ENCODE measurements around the gene ARHGEF37.

ARHGEF37 gene

GRCh38 chr5:149679876-149680809 lies 98.8 kb downstream of the ARHGEF37 start:
- DNase-seq: no peak

DNA sequence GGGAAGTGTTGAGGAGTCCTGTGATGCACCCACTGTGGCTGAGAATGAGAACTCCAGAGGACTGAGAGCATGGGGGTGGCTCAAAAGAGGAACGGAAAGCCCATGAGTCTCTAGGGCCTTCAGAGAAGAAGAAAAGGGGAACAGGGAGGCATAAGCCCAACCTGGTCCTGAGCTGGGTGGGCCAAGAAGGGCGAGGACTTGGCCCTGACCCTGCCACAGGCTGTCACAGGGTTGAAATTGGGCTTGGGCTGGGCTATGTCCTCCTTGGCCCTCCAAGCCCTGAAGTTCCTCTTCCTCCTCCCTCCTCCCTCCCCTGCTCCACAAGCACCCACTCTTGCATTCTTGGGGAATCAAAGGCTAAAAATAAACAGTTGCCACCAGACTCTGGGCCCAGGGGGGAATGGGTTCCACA lies 99.5 kb downstream of the ARHGEF37 start:
- DNase-seq: no peak

- no peak for DNase-seq
Measured at GRCh38 chr5:149681252-149681651, 100.0 kb downstream of the ARHGEF37 start.

- no peak for DNase-seq
Measured at GRCh38 chr5:149681922-149682321, 100.6 kb downstream of the ARHGEF37 start.

- DNase-seq: no peak
Measured at GRCh38 chr5:149682532-149683075, 101.3 kb downstream of the ARHGEF37 start.

DNA sequence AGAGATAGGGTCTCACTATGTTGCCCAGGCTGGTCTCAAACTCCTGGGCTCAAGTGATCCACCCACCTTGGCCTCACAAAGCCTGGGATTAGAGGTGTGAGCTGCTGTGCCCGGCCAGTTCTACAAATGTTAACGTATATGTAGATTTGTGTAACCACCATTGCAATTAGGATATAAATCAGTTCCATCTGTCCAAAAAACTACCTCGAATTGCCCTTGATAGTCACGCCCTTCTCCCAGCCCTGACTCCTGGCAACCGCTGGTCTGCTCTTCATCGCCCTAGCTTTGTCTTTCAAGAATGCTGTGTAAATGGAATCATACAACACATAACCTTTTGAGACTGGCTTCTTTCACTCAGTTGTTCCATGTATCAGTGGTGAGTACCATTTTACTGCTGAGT lies 102.7 kb downstream of the ARHGEF37 start:
- no peak for DNase-seq

DNA sequence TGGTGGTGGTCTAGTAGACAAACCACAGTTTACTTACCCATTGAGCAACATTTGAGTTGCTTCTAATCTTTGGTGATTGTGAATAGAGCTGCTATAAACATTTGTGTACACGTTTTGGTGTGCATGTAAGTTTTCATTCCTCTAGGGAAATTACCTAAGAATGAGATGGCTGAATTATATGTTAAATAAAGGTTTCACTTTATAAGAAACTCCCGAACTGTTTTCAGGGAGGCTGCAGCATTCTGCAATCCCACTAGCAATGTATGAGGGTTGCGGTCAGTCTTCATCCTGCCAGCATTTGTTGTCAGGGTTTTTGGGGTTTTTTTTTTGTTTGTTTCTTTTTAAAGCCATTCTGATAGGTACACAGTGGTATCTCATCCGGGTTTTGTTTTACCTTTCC lies 103.1 kb downstream of the ARHGEF37 start:
- DNase-seq: no peak
